ENCODE data around the gene SND1. TPM values are rescaled to one million over a fixed set of nuclear protein-coding genes. Genes with fewer than 3 reads are reported as not detected.

Gene SND1
- polyA plus RNA-seq, 3 donors: 46.5 to 97.3 (median 79.8) TPM

DNA sequence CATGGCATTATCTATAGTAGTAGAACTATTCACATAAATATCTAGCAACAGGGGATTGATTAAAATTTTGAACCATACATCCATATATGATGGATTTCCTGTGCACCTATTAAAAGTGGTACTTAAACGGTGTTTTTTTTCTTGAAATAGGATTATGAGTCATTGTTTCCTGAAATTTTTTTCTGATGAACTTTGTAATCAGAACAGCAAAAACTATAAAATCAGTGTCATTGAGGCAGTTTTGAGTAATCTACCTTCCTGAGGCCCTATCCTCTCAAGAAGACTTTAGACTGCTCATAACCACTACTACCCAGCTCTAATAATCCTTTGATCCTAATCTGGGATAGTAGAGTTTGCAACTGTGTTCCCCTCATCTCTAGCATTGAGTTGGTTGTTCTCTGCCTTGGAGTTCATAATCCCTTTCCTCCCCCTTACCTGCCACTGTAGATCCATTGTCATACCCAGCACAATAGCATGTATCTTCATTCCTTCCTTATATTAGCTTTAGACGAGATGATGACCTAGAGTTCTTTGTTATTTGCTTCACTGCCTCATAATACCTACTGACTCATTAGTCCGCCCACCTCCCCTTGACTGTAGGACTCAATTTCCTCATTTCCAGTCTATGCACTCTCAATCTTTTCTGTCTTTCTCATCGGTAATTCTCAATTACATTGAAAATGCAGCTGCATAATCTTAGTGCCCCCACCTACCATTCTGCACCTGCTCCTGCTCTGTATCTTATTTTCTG is 245.9 kb downstream of the SND1 start:
- Histone ChIP-seq H3K27ac (ENCODE audit: low read depth in 1 of 2, low read length in 2 of 2) (no peak overlapping the region), H2AFZ (ENCODE audit: insufficient read depth, low read depth, low read length, poor library complexity, severe bottlenecking) (no peak overlapping the region), H3K4me2 (replicated peaks; ENCODE audit: extremely low read depth, low read length, poor library complexity, severe bottlenecking) (no peak overlapping the region), H3K9me3 (replicated peaks in 1 of 2; ENCODE audit: control insufficient read depth in 1 of 2, insufficient read depth in 1 of 2, low read length in 2 of 2) (no peaks in the 10 kb centered on the region), H3K4me3 (replicated peaks in 1 of 3; ENCODE audit: low read depth in 2 of 3, low read length in 3 of 3) (no peak overlapping the region), H3K9ac (ENCODE audit: insufficient read depth, low read length, poor library complexity, severe bottlenecking) (no peak overlapping the region), H3K4me1 (ENCODE audit: control insufficient read depth in 1 of 2, insufficient read depth in 2 of 2, low read length in 2 of 2) (peaks cover 0 to 3% of the 10 kb centered on the region in 2 donors), H4K20me1 (ENCODE audit: insufficient read depth, low read length) (peaks cover 75% of the 10 kb centered on the region), H3K27me3 (ENCODE audit: control insufficient read depth in 2 of 2, insufficient read depth in 2 of 2, low read length in 2 of 2) (no peaks in the 10 kb centered on the region), H3K36me3 (replicated peaks in 1 of 2; ENCODE audit: control insufficient read depth in 1 of 2, insufficient read depth in 2 of 2, low read length in 2 of 2) (peaks cover 8 to 51% of the 10 kb centered on the region in 2 donors), H3K79me2 (ENCODE audit: insufficient read depth, low read length) (peaks cover 42% of the 10 kb centered on the region)
- TF ChIP-seq, protein P1, sequence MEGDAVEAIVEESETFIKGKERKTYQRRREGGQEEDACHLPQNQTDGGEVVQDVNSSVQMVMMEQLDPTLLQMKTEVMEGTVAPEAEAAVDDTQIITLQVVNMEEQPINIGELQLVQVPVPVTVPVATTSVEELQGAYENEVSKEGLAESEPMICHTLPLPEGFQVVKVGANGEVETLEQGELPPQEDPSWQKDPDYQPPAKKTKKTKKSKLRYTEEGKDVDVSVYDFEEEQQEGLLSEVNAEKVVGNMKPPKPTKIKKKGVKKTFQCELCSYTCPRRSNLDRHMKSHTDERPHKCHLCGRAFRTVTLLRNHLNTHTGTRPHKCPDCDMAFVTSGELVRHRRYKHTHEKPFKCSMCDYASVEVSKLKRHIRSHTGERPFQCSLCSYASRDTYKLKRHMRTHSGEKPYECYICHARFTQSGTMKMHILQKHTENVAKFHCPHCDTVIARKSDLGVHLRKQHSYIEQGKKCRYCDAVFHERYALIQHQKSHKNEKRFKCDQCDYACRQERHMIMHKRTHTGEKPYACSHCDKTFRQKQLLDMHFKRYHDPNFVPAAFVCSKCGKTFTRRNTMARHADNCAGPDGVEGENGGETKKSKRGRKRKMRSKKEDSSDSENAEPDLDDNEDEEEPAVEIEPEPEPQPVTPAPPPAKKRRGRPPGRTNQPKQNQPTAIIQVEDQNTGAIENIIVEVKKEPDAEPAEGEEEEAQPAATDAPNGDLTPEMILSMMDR (IDR thresholded peaks at IDR 0.05): no peak
- intact Hi-C loops (cut with micrococcal nuclease): no loop called here
- Mint-ChIP-seq H3K27me3 (ENCODE audit: low read depth in 3 of 3) (no peaks in the 10 kb centered on the region), H3K36me3 (peaks cover 17 to 19% of the 10 kb centered on the region in 2 donors), H3K4me3 (no peak overlapping the region), H3K27ac (no peak overlapping the region), H3K9me3 (no peaks in the 10 kb centered on the region), H3K4me1 (peaks cover 24% of the 10 kb centered on the region)
- 95% methylated on average over 3 of the region's 4 CpGs for WGBS (ENCODE audit: insufficient coverage)
- DNase-seq: no peak

DNA sequence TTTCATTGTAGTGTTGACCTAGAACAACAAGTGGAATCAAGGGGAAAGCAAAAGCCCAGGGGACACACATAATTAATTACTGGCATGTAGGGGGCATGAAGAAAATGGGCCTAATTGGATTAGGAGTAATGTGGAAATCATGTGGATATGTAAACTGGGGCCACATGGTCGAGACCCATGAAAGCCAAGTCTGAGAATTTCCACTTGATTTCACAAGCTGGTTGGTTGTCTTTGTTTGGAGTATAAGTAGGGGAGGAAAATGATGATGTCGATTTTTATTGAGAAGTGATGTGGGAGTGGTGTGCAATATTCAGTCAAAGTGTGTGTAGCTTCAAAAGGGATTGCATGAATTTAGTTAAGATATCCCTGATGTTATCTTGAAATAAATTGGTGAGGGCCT is 247.4 kb downstream of the SND1 start:
- H2AFZ ChIP-seq (ENCODE audit: insufficient read depth, low read depth, low read length, poor library complexity, severe bottlenecking): no peak overlapping the region
- Mint-ChIP-seq H3K27me3 (ENCODE audit: low read depth in 3 of 3) (no peaks in the 10 kb centered on the region), H3K4me3 (no peak overlapping the region), H3K4me1 (peaks cover 24% of the 10 kb centered on the region), H3K27ac (no peak overlapping the region), H3K36me3 (peaks cover 10 to 11% of the 10 kb centered on the region in 2 donors), H3K9me3 (no peaks in the 10 kb centered on the region)
- 100% methylated on average over 2 of the region's 2 CpGs for WGBS (ENCODE audit: insufficient coverage)
- H3K9me3 ChIP-seq (replicated peaks in 1 of 2; ENCODE audit: control insufficient read depth in 1 of 2, insufficient read depth in 1 of 2, low read length in 2 of 2): no peaks in the 10 kb centered on the region
- H3K4me1 ChIP-seq (ENCODE audit: control insufficient read depth in 1 of 2, insufficient read depth in 2 of 2, low read length in 2 of 2): peaks cover 0 to 3% of the 10 kb centered on the region in 2 donors
- H3K4me3 ChIP-seq (replicated peaks in 1 of 3; ENCODE audit: low read depth in 2 of 3, low read length in 3 of 3): no peak overlapping the region
- peaks cover 43% of the 10 kb centered on the region for H3K79me2 ChIP-seq (ENCODE audit: insufficient read depth, low read length)
- no peak overlapping the region for H3K9ac ChIP-seq (ENCODE audit: insufficient read depth, low read length, poor library complexity, severe bottlenecking)
- no peaks in the 10 kb centered on the region for H3K27me3 ChIP-seq (ENCODE audit: control insufficient read depth in 2 of 2, insufficient read depth in 2 of 2, low read length in 2 of 2)
- intact Hi-C loops (cut with micrococcal nuclease): no loop called here
- H3K27ac ChIP-seq (ENCODE audit: low read depth in 1 of 2, low read length in 2 of 2): no peak overlapping the region
- no peak overlapping the region for H3K4me2 ChIP-seq (replicated peaks; ENCODE audit: extremely low read depth, low read length, poor library complexity, severe bottlenecking)
- TF ChIP-seq, protein P1 (IDR thresholded peaks at IDR 0.05): no peak
- H3K36me3 ChIP-seq (replicated peaks in 1 of 2; ENCODE audit: control insufficient read depth in 1 of 2, insufficient read depth in 2 of 2, low read length in 2 of 2): peaks cover 6 to 42% of the 10 kb centered on the region in 2 donors
- peaks cover 74% of the 10 kb centered on the region for H4K20me1 ChIP-seq (ENCODE audit: insufficient read depth, low read length)
- no peak for DNase-seq

All from CD14-positive monocyte (primary cell).